Astrocyte (in vitro differentiated cells and primary cell): ENCODE measurements around the gene CLEC18C. TPM values are rescaled to one million over a fixed set of nuclear protein-coding genes. Genes with fewer than 3 reads are reported as not detected.

Source experiments
- DNase-seq: peaks from one replicate; pipeline ENCODE4 v3.0.0-alpha.2; 2010; ENCODE audit warnings: low read depth
- FAIRE-seq: peaks from 2 replicates; lab custom pipeline; 2011; peaks lifted over from hg19 to GRCh38; lab: Jason Lieb, UNC
- H2AFZ ChIP-seq: 2 replicates; pipeline ENCODE4 v1.6.0; 2012; ENCODE audit warnings: low read depth, low read length, inconsistent platforms
- H3K27ac ChIP-seq: 2 replicates; pipeline ENCODE4 v1.5.1; 2011; ENCODE audit warnings: low read depth, low read length, inconsistent platforms
- H3K27me3 ChIP-seq: 2 replicates; pipeline ENCODE4 v1.6.0; 2011; ENCODE audit warnings: low read length, inconsistent platforms; ENCODE audit not compliant: insufficient read depth
- H3K36me3 ChIP-seq: 2 replicates; pipeline ENCODE4 v1.5.1; 2011; ENCODE audit warnings: low read length, inconsistent platforms; ENCODE audit not compliant: insufficient read depth
- H3K4me1 ChIP-seq: 2 replicates; pipeline ENCODE4 v1.5.1; 2011; ENCODE audit warnings: low read length, inconsistent platforms; ENCODE audit not compliant: insufficient read depth
- H3K4me2 ChIP-seq: 2 replicates; pipeline ENCODE4 v1.6.0; 2012; ENCODE audit warnings: low read length, inconsistent platforms
- H3K4me3 ChIP-seq: 2 replicates; pipeline ENCODE4 v1.5.1; 2011; ENCODE audit warnings: low read depth, mild to moderate bottlenecking, low read length, inconsistent platforms; ENCODE audit not compliant: insufficient read depth
- H3K79me2 ChIP-seq: 2 replicates; pipeline ENCODE4 v1.6.0; 2012; ENCODE audit warnings: mild to moderate bottlenecking, low read length, inconsistent platforms; ENCODE audit not compliant: insufficient read depth
- H3K9ac ChIP-seq: 2 replicates; pipeline ENCODE4 v1.6.0; 2012; ENCODE audit warnings: mild to moderate bottlenecking, low read length, inconsistent platforms
- H3K9me3 ChIP-seq: 2 replicates; pipeline ENCODE4 v1.5.1; 2012; ENCODE audit warnings: low read depth, mild to moderate bottlenecking, low read length, inconsistent platforms; ENCODE audit not compliant: insufficient read depth
- H4K20me1 ChIP-seq: 2 replicates; pipeline ENCODE4 v1.6.0; 2012; ENCODE audit warnings: low read length, inconsistent platforms; ENCODE audit not compliant: insufficient read depth
- H3K27ac Mint-ChIP-seq: one replicate; pipeline ENCODE4 v1.8.0; 2021; ENCODE audit warnings: mild to moderate bottlenecking, mixed read lengths; ENCODE audit not compliant: unreplicated experiment
- H3K27me3 Mint-ChIP-seq: one replicate; pipeline ENCODE4 v1.8.0; 2021; ENCODE audit warnings: low read depth, mixed read lengths; ENCODE audit not compliant: unreplicated experiment
- H3K36me3 Mint-ChIP-seq: one replicate; pipeline ENCODE4 v1.8.0; 2021; ENCODE audit warnings: low read depth, mixed read lengths; ENCODE audit not compliant: unreplicated experiment
- H3K4me1 Mint-ChIP-seq: one replicate; pipeline ENCODE4 v1.8.0; 2021; ENCODE audit warnings: low read depth, mixed read lengths; ENCODE audit not compliant: unreplicated experiment
- H3K4me3 Mint-ChIP-seq: one replicate; pipeline ENCODE4 v1.8.0; 2021; ENCODE audit warnings: mild to moderate bottlenecking, moderate library complexity, mixed read lengths; ENCODE audit not compliant: unreplicated experiment
- H3K9me3 Mint-ChIP-seq: one replicate; pipeline ENCODE4 v1.8.0; 2021; ENCODE audit warnings: mild to moderate bottlenecking, mixed read lengths; ENCODE audit not compliant: unreplicated experiment
- EZH2 ChIP-seq: IDR thresholded peaks from 2 replicates; pipeline ENCODE4 v1.6.1; 2012; ENCODE audit warnings: mild to moderate bottlenecking, low read length, inconsistent platforms; ENCODE audit not compliant: insufficient read depth
- total RNA-seq: library from RNA; stranded (reverse); gene quantifications from 2 replicates; pipeline ENCODE4 v1.2.1, GENCODE V29; 2021
- TF ChIP-seq, protein P1 (sequence below): IDR thresholded peaks from 2 replicates; pipeline ENCODE4 v1.5.1; 2011; ENCODE audit warnings: low read depth, mild to moderate bottlenecking, inconsistent platforms, low read length, moderate library complexity; ENCODE audit not compliant: insufficient read depth

The CLEC18C gene
- total RNA-seq, 1 donor from 2014 or later = 1.4 TPM

DNA sequence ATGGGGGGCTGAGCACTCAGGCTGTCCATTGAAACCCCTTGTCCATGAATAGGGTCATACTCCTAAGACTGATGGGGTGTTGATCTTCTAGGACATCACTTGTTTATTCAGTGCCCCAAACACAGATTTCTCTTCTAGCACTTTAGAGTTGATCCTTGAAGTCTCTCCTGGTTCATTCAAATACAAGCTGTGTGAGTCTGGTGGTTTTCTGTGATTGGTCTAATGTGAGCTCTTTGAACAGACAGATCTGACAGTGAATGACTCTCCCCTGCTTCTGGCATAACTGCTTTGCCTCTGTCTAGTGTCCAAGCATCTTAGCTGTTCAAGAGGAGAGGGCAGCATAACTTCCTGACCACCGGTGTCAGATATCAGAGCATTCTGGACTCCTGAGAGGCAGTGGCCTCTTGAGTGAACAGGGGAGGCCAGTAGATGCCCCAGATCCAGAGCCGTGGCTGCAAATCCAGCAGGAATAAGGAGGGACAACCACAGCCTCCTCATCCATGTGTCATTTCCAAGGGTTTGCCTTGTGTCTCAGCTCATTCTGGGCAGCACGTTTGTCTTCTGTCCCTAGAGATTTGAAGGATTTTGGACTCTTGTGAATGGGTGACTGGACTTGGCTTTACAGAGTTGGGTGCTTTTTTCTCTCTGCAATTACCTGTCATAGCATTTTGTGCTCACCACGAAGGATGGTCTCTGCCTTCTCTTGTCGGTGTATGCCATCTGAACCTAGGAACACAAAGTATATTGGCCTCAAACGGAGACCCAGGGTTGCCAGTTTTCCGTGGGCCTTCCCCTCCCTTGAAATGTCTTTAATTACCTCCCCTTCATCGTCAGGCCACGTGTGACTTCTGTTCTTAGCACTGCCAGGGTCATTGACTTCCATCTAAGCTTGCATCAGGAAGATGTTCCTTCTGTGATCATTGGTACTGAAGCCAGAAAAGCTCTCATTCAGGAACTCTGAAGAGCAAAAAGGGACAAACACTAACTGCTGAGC, 13.9 kb upstream of the CLEC18C start:
- no peaks in the 10 kb centered on the region for H3K27me3 Mint-ChIP-seq
- H3K9ac ChIP-seq = no peak overlapping the region
- FAIRE-seq = no peak

DNA sequence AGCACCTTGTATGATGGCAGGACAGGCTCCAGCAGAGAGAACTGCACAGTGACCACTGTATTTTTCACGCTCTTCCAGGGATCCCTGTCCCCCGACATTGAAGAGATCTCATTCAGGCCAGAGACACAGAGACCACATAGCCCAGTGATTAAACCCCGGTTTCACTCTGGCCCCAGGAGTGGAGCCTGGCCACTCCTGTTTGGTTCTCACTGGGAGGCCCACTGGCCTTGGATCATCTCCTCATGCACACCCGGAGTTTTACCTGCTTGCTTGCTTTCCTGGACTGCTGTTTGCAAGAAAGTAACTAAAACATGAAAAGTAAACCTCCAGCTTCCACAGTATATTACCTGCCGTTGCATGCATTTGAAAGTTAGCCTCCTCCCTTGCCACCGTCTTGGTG, 13.2 kb upstream of the CLEC18C start:
- Mint-ChIP-seq H3K9me3 (no peaks in the 10 kb centered on the region), H3K27ac (no peak overlapping the region), H3K4me1 (peaks cover 10% of the 10 kb centered on the region), H3K36me3 (peaks cover 22% of the 10 kb centered on the region), H3K27me3 (no peaks in the 10 kb centered on the region), H3K4me3 (no peak overlapping the region)
- Histone ChIP-seq H3K4me1 (peaks cover 7% of the 10 kb centered on the region), H4K20me1 (peaks cover 19% of the 10 kb centered on the region), H3K36me3 (peaks cover 19% of the 10 kb centered on the region), H3K79me2 (no peaks in the 10 kb centered on the region), H3K4me2 (no peak overlapping the region), H2AFZ (no peak overlapping the region), H3K9me3 (no peaks in the 10 kb centered on the region), H3K27me3 (no peaks in the 10 kb centered on the region), H3K9ac (no peak overlapping the region), H3K4me3 (no peak overlapping the region), H3K27ac (no peak overlapping the region)
- DNase-seq (no peak), FAIRE-seq (no peak)
- TF ChIP-seq, protein P1, sequence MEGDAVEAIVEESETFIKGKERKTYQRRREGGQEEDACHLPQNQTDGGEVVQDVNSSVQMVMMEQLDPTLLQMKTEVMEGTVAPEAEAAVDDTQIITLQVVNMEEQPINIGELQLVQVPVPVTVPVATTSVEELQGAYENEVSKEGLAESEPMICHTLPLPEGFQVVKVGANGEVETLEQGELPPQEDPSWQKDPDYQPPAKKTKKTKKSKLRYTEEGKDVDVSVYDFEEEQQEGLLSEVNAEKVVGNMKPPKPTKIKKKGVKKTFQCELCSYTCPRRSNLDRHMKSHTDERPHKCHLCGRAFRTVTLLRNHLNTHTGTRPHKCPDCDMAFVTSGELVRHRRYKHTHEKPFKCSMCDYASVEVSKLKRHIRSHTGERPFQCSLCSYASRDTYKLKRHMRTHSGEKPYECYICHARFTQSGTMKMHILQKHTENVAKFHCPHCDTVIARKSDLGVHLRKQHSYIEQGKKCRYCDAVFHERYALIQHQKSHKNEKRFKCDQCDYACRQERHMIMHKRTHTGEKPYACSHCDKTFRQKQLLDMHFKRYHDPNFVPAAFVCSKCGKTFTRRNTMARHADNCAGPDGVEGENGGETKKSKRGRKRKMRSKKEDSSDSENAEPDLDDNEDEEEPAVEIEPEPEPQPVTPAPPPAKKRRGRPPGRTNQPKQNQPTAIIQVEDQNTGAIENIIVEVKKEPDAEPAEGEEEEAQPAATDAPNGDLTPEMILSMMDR = no peak
- TF ChIP-seq EZH2 = no peak

More for the DNA sequence above, 13.9 kb upstream of the CLEC18C start:
- Histone ChIP-seq H3K4me3 (no peak overlapping the region), H2AFZ (no peak overlapping the region), H3K36me3 (peaks cover 19% of the 10 kb centered on the region), H3K27me3 (no peaks in the 10 kb centered on the region), H4K20me1 (peaks cover 19% of the 10 kb centered on the region), H3K79me2 (no peaks in the 10 kb centered on the region), H3K4me1 (peaks cover 7% of the 10 kb centered on the region), H3K4me2 (no peak overlapping the region), H3K27ac (no peak overlapping the region), H3K9me3 (no peaks in the 10 kb centered on the region)
- Mint-ChIP-seq H3K27ac (no peak overlapping the region), H3K4me1 (peaks cover 10% of the 10 kb centered on the region), H3K9me3 (no peaks in the 10 kb centered on the region), H3K36me3 (peaks cover 22% of the 10 kb centered on the region), H3K4me3 (no peak overlapping the region)
- peak; percentile 61 for DNase-seq
- no peak for TF ChIP-seq EZH2
- TF ChIP-seq, protein P1 = no peak
